ENCODE measurements around the gene EPHA3. TPM values are rescaled to one million over a fixed set of nuclear protein-coding genes. Genes with fewer than 3 reads are reported as not detected.

The EPHA3 gene
- total and polyA plus RNA-seq, 10 of the 15 experiments (the other 5 are each of a cell fraction or from before 2014, with no cell fraction given) = 0.03 to 39.0 (median 0.07) TPM; not detected in 4

GRCh38 chr3:89266074-89266473 is 158.7 kb downstream of the EPHA3 start (continued):
- no peak for TF ChIP-seq CUX1 (IDR thresholded peaks at IDR 0.05; ENCODE audit: insufficient replicate concordance, low read depth, low read length)

- intact Hi-C loops (cut with micrococcal nuclease; ENCODE audit: unreplicated experiment) = no loop called here
- TF ChIP-seq EP300 (IDR thresholded peaks at IDR 0.05; ENCODE audit: borderline replicate concordance in 1 of 2, control insufficient read depth in 1 of 2, low read depth in 2 of 2, low read length in 2 of 2) = no peak
- TF ChIP-seq SIX5 (IDR thresholded peaks at IDR 0.05; ENCODE audit: low read depth, low read length, severe bottlenecking) = no peak
- no peak for TF ChIP-seq POLR2AphosphoS5 (IDR thresholded peaks at IDR 0.05; ENCODE audit: low read length)
- no peak for TF ChIP-seq SMAD5 (IDR thresholded peaks at IDR 0.05; ENCODE audit: low read depth)
- TF ChIP-seq RELB (IDR thresholded peaks at IDR 0.05; ENCODE audit: low read depth) = no peak
- no peak for TF ChIP-seq KAT2A (conservative IDR thresholded peaks at IDR 0.05; ENCODE audit: control insufficient read depth, low read depth, low read length)
- no peak for TF ChIP-seq ZSCAN29 (IDR thresholded peaks at IDR 0.05)
- no peak for TF ChIP-seq EED (IDR thresholded peaks at IDR 0.05; ENCODE audit: low read depth)
- no peak overlapping the region for H3K4me3 ChIP-seq
- H3K9me3 ChIP-seq (replicated peaks; ENCODE audit: control insufficient read depth, insufficient read depth, low read length) = no peaks in the 10 kb centered on the region
- H3K27ac ChIP-seq (ENCODE audit: control insufficient read depth, insufficient read depth) = no peak overlapping the region
- WGBS (ENCODE audit: insufficient coverage, insufficient replicate concordance, low lambda C conversion rate, missing lambda C conversion rate) = 0% methylated on average over 1 of the region's 1 CpG
- no peaks in the 10 kb centered on the region for H3K79me2 ChIP-seq (ENCODE audit: control insufficient read depth, insufficient read depth, low read length)
- H3K4me1 ChIP-seq (ENCODE audit: control insufficient read depth, insufficient read depth, low read length) = no peaks in the 10 kb centered on the region
- ATAC-seq (no peak), FAIRE-seq (no peak), DNase-seq (ENCODE audit: low read depth, low spot score) (no peak)
- ChIA-PET CTCF (no interaction called here), POLR2A (no interaction called here), SMC1A (ENCODE audit: uncharacterized antibody, unreplicated experiment) (interaction anchor here (0.7 to 1.3 kb wide), 7 partner anchors 9 to 157 kb away, joined by 3 to 5 read pairs (median 3); no protein-coding TSS in a partner anchor), RAD21 (ENCODE audit: unreplicated experiment) (no interaction called here)
- H3K4me2 ChIP-seq (ENCODE audit: control insufficient read depth, insufficient read depth) = no peak overlapping the region
- no peaks in the 10 kb centered on the region for H3K36me3 ChIP-seq (ENCODE audit: control insufficient read depth in 2 of 2, insufficient read depth in 2 of 2, low read length in 1 of 2)
- H3K27me3 ChIP-seq (replicated peaks in 1 of 2; ENCODE audit: control insufficient read depth in 2 of 2, insufficient read depth in 2 of 2, low read length in 1 of 2) = no peaks in the 10 kb centered on the region
- no peak overlapping the region for H2AFZ ChIP-seq (ENCODE audit: control insufficient read depth, low read depth, low read length)
- H3K9ac ChIP-seq (ENCODE audit: control insufficient read depth, insufficient read depth, low read length) = no peak overlapping the region
- in situ Hi-C loops (cut with MboI) = no loop called here
- no peaks in the 10 kb centered on the region for H4K20me1 ChIP-seq (ENCODE audit: control insufficient read depth, insufficient read depth)
- BruUV-seq (replicated peaks) = no TSS peak
Measured at GRCh38 chr3:89268059-89268458, 160.6 kb downstream of the EPHA3 start.

Measured in GM12878 (cell line).